ENCODE measurements around the gene FRG2C. TPM values are rescaled to one million over a fixed set of nuclear protein-coding genes. Genes with fewer than 3 reads are reported as not detected.
A peak's percentile ranks its signal among the peaks of the same experiment; 100 is the strongest.
"Not testable (repeated sequence)": the region's sequence is repeated elsewhere in the genome, so short reads cannot be mapped to it uniquely, and the experiment has no call there.

FRG2C gene
- total and polyA plus RNA-seq, 2 experiments from 2014 or later = not detected

- peaks cover 81% of the 10 kb centered on the region for H3K27me3 ChIP-seq
Measured at GRCh38 chr3:75669348-75670297, 5.5 kb downstream of the FRG2C start.

GRCh38 chr3:75670298-75671286, 6.5 kb downstream of the FRG2C start:
- DNase-seq (ENCODE audit: low read depth in 1 of 2, low spot score in 1 of 2) = peak; percentile 38 to 79
- Histone ChIP-seq H3K4me1 (ENCODE audit: low read depth) (peaks cover 16% of the 10 kb centered on the region), H3K27me3 (peaks cover 71% of the 10 kb centered on the region), H3K4me3 (peak overlapping the region; percentile 18)
- H3K9me3 ChIP-seq (ENCODE audit: low read depth); H3K27ac ChIP-seq; H3K36me3 ChIP-seq: not testable (repeated sequence)

More at GRCh38 chr3:75669348-75670297, 5.5 kb downstream of the FRG2C start:
- H3K36me3 ChIP-seq; H3K27ac ChIP-seq; H3K9me3 ChIP-seq (ENCODE audit: low read depth): not testable (repeated sequence)
- Histone ChIP-seq H3K4me3 (peak overlapping the region; percentile 18), H3K4me1 (ENCODE audit: low read depth) (peaks cover 16% of the 10 kb centered on the region)
- DNase-seq (ENCODE audit: low read depth in 1 of 2, low spot score in 1 of 2) = peak; percentile 7 to 20

- not testable (repeated sequence) for H3K36me3 ChIP-seq; H3K9me3 ChIP-seq (ENCODE audit: low read depth); H3K27ac ChIP-seq; DNase-seq (ENCODE audit: low read depth in 1 of 2, low spot score in 1 of 2)
- Histone ChIP-seq H3K4me1 (ENCODE audit: low read depth) (peaks cover 16% of the 10 kb centered on the region), H3K27me3 (peaks cover 62% of the 10 kb centered on the region), H3K4me3 (peak overlapping the region; percentile 41)
Measured at GRCh38 chr3:75671287-75672139, 7.4 kb downstream of the FRG2C start.

- Histone ChIP-seq H3K4me1 (ENCODE audit: low read depth) (peaks cover 16% of the 10 kb centered on the region), H3K27ac (peak overlapping the region; percentile 55), H3K27me3 (peaks cover 55% of the 10 kb centered on the region), H3K4me3 (peak overlapping the region; percentile 41)
- DNase-seq (ENCODE audit: low read depth in 1 of 2, low spot score in 1 of 2) = peak; percentile 6 to 85
- not testable (repeated sequence) for H3K9me3 ChIP-seq (ENCODE audit: low read depth); H3K36me3 ChIP-seq
Measured at GRCh38 chr3:75672140-75672775, 8.1 kb downstream of the FRG2C start.

GRCh38 chr3:75683965-75684364, 19.8 kb downstream of the FRG2C start:
- not testable (repeated sequence) for H3K4me1 ChIP-seq (ENCODE audit: low read depth); DNase-seq (ENCODE audit: low read depth in 1 of 2, low spot score in 1 of 2); H3K27ac ChIP-seq; H3K36me3 ChIP-seq; H3K4me3 ChIP-seq; H3K27me3 ChIP-seq; H3K9me3 ChIP-seq (ENCODE audit: low read depth)

GRCh38 chr3:75687323-75687722, 23.2 kb downstream of the FRG2C start:
- H3K27ac ChIP-seq = no peak overlapping the region
- no peaks in the 10 kb centered on the region for H3K9me3 ChIP-seq (ENCODE audit: low read depth)
- no peak overlapping the region for H3K4me3 ChIP-seq
- no peaks in the 10 kb centered on the region for H3K27me3 ChIP-seq
- H3K36me3 ChIP-seq = no peaks in the 10 kb centered on the region
- DNase-seq (ENCODE audit: low read depth in 1 of 2, low spot score in 1 of 2) = no peak
- TF ChIP-seq CTCF (IDR thresholded peaks at IDR 0.05; ENCODE audit: low read depth, low read length) = no peak
- no peaks in the 10 kb centered on the region for H3K4me1 ChIP-seq (ENCODE audit: low read depth)

GRCh38 chr3:75692061-75692460, 27.9 kb downstream of the FRG2C start:
- no peak overlapping the region for H3K27ac ChIP-seq
- H3K27me3 ChIP-seq = no peaks in the 10 kb centered on the region
- TF ChIP-seq CTCF (IDR thresholded peaks at IDR 0.05; ENCODE audit: low read depth, low read length) = no peak
- no peaks in the 10 kb centered on the region for H3K4me1 ChIP-seq (ENCODE audit: low read depth)
- H3K36me3 ChIP-seq = no peaks in the 10 kb centered on the region
- no peaks in the 10 kb centered on the region for H3K9me3 ChIP-seq (ENCODE audit: low read depth)
- H3K4me3 ChIP-seq = no peak overlapping the region
- DNase-seq (ENCODE audit: low read depth in 1 of 2, low spot score in 1 of 2) = no peak

Other genes with a start within 250 kb of the FRG2C start
- gene ZNF717, start 121.2 kb downstream of the FRG2C start, total RNA-seq = 7.2 and 15.5 TPM in 2 replicates
- gene ZNF717, start 121.2 kb downstream of the FRG2C start, polyA plus RNA-seq = 8.4 and 9.8 TPM in 2 replicates